IPS-11a (cell line): Measurements from ENCODE around the gene MISP3.
"Not testable (repeated sequence)": the region's sequence is repeated elsewhere in the genome, so short reads cannot be mapped to it uniquely, and the experiment has no call there.

Experiments
- H3K4me3 ChIP-seq: one replicate; pipeline ENCODE4 v1.5.1; 2013; ENCODE audit warnings: low read depth, low read length, control low read depth

Gene MISP3

GRCh38 chr19:14072535-14073260 lies at the start of gene MISP3:
MISP3 (plus strand) TSS chr19:14072786; CDS start chr19:14073310, 524 bp downstream.
- peak within 1 kb of the TSS; percentile 51 for H3K4me3 ChIP-seq

- H3K4me3 ChIP-seq = no peak overlapping the region
Measured at GRCh38 chr19:14023404-14024235, 49.0 kb upstream of the MISP3 start.

- not testable (repeated sequence) for H3K4me3 ChIP-seq
Measured at GRCh38 chr19:14026652-14027192, 45.9 kb upstream of the MISP3 start.

DNA sequence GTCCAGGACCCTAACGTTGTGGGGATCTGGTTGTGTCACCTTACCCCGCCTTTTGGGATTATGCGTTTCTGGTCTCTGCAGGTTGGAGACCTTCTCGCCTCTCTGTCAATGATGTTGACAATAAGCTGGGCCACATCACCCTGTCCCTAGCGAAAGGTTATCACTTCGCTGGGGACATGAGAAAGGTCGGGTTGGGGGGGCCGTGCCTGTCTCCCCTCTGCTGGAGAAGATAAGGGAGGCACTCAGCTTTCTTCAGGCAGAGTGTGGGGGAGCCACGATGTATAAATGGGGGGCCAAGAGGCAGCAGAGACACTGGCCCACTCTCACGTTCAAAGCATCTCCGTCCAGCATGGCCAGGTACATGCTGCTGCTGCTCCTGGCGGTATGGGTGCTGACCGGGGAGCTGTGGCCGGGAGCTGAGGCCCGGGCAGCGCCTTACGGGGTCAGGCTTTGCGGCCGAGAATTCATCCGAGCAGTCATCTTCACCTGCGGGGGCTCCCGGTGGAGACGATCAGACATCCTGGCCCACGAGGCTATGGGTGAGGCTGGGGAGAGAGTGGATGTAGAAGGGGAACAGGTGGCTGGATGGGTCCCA lies 44.6 kb upstream of the MISP3 start, which contains the start of gene RLN3:
RLN3 (plus strand) TSS at position 293 of the 595 bp plus-strand sequence; CDS start at position 350, 57 bp downstream.
- H3K4me3 ChIP-seq = no peak within 1 kb of the TSS

- H3K4me3 ChIP-seq = no peak overlapping the region
Measured at GRCh38 chr19:14028901-14029300, 43.7 kb upstream of the MISP3 start.

GRCh38 chr19:14030997-14031718 lies 41.4 kb upstream of the MISP3 start:
- H3K4me3 ChIP-seq = peak overlapping the region; percentile 78

GRCh38 chr19:14031719-14032480 lies 40.7 kb upstream of the MISP3 start, which contains the start of gene IL27RA:
IL27RA (plus strand) TSS chr19:14031762; CDS start chr19:14031873, 111 bp downstream.
- peak within 1 kb of the TSS; percentile 78 for H3K4me3 ChIP-seq

DNA sequence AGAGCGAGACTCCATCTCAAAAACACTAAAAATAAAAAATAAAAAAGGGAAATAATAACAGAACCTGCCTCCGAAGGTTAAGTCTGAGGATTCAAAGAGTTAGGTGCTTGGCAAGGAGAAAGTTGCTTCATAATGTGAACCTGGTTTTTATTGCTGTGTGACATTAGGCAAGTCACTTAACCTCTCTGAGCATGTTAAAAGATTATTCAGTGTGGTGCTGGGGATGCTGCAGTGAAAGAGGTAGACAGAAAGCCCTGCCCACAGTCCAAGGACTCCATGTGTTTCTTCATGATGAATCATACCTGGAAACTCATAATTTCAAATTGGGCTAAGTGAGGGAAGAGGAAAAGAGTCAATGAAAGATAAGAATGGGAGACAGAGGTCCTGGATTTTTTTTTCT lies 38.6 kb upstream of the MISP3 start:
- no peak overlapping the region for H3K4me3 ChIP-seq

DNA sequence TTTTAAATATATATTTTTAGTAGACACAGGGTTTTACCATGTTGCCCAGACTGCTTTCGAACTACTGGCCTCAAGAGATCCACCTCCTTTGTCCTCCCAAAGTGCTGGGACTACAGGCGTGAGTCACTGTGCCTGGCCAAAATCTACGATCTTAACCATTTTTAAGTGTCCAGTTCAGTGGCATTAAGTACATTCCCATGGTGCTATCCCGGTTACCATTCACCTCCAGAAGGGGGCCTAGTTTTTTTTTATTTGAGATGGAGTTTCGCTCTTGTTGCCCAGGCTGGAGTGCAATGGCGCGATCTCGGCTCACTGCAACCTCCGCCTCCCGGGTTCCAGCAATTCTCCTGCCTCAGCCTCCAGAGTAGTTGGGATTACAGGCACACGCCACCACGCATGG lies 37.4 kb upstream of the MISP3 start:
- not testable (repeated sequence) for H3K4me3 ChIP-seq

DNA sequence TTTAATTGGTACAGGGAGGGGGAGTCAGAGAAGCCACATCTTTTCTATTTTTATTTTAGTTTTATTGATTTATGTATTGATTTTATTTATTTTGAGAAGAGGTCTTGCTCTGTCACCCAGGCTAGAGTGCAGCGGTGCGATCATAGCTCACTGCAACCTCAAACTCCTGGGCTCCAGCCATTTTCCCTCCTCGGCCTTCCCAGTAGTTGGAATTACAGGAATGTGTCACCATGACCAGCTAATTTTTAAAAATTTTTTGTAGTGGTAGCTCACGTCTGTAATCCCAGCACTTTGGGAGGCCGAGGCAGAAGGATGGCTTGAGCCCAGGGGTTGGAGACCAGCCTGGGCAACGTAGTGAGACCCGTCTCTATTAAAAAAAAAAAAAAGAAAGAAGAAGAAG lies 36.9 kb upstream of the MISP3 start:
- no peak overlapping the region for H3K4me3 ChIP-seq

GRCh38 chr19:14039181-14039580 lies 33.4 kb upstream of the MISP3 start:
- H3K4me3 ChIP-seq = no peak overlapping the region

- not testable (repeated sequence) for H3K4me3 ChIP-seq
Measured at GRCh38 chr19:14042659-14043608, 29.7 kb upstream of the MISP3 start.

GRCh38 chr19:14047866-14048265 lies 24.7 kb upstream of the MISP3 start:
- H3K4me3 ChIP-seq = not testable (repeated sequence)

GRCh38 chr19:14048443-14049153 lies 24.0 kb upstream of the MISP3 start:
- H3K4me3 ChIP-seq = no peak overlapping the region

GRCh38 chr19:14050512-14050911 lies 22.1 kb upstream of the MISP3 start:
- no peak overlapping the region for H3K4me3 ChIP-seq

DNA sequence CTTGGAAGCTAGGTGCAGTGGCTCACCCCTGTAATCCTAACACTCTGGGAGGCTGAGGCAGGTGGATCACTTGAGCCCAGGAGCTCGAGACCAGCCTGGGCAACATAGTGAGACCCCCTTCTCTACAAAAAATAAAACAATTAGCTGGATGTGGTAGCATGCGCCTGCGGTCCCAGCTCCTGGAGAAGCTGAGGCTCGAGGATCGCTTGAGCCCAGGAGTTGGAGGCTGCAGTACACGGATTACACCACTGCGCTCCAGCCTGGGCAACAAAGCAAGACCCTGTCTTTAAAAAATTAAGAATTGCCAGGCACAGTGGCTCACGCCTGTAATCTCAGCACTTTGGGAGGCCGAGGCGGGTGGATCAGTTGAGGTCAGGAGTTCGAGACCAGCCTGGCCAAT lies 21.6 kb upstream of the MISP3 start:
- H3K4me3 ChIP-seq = not testable (repeated sequence)

DNA sequence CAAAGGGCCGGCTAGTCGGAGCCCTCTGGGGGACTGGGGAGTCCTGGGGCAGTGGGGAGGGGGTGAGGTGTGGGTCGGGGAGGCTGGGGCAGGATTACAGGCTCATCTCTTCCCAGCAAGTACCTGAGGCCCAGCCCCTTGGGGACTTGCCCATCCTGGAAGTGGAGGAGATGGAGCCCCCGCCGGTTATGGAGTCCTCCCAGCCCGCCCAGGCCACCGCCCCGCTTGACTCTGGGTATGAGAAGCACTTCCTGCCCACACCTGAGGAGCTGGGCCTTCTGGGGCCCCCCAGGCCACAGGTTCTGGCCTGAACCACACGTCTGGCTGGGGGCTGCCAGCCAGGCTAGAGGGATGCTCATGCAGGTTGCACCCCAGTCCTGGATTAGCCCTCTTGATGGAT lies 20.6 kb upstream of the MISP3 start:
- H3K4me3 ChIP-seq = no peak overlapping the region

DNA sequence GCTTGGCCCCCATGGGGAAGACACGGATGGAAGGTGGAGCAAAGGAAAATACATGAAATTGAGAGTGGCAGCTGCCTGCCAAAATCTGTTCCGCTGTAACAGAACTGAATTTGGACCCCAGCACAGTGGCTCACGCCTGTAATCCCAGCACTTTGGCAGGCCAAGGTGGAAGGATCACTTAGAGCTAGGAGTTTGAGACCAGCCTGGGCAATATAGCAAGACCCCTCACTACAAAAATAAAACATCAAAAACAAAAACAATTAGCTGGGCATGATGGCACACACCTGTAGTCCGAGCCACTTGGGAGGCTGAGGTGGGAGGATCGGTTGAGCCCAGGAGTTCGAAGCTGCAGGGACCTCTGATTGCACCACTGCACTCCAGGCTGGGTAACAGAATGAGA lies 20.1 kb upstream of the MISP3 start:
- H3K4me3 ChIP-seq = no peak overlapping the region
